NCI-H748 (cell line): ENCODE data around the gene FRS2.

Experiments used
- DNase-seq: peaks from one replicate; lab custom pipeline; 2025; ENCODE audit not compliant: unreplicated experiment; lab: John Stamatoyannopoulos, UW

FRS2 gene

DNA sequence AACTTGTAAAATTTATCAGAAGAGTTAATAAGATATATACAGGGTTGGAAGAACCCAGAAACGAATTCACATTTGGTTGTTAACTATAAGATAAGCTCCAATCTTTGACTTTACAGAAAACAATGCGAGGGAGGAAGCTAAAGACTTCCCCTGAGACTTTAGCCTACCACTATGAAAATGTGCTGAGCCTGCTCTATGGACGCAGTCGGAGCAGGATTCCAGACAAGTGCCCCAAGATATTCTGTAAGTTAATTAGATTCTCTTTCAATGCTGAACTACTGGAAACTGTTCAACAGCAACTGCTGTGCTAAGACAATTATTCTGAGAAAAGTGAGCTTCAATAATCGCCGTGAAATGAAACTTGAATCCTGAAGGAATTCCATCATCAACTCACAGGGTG lies 148.9 kb downstream of the FRS2 start:
- DNase-seq, result no peak

DNA sequence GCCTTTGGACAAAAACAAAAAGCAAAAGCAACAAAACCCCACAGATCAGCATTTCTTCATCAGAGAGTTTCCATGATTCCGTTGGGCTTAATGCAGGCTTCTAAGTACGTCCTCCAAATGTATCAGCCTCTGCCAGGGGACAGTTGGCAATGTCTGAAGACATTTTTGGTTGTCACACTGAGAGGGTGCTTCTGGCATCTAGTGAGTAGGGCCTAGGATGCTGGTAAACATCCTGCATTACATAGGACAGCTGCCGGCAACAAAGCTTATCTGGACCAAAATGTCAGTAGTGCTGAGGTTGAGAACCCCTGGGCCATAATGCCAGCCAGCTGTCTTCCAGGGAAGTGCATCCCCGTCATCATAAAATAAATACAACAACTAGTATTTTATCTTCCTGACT lies 149.9 kb downstream of the FRS2 start:
- no peak for DNase-seq

DNA sequence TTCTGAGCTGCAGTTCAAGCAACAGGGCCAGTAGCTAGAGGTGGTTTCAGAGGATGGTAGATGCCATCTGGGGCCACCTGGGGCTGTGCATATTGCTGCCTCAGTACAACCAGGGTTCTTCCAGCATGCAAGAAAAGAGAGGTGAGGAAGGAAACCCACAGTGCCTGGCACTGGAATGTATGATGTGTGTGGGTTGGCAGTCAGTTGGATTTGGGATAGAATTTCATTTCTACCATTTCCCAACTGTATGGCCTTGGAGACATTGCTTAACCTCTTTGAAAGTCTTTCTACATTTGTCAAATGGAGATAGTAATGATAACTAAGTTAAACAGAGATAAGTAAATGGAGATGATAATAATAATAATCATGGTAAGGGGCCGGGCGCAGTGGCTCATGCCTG lies 150.7 kb downstream of the FRS2 start:
- DNase-seq, result no peak

DNA sequence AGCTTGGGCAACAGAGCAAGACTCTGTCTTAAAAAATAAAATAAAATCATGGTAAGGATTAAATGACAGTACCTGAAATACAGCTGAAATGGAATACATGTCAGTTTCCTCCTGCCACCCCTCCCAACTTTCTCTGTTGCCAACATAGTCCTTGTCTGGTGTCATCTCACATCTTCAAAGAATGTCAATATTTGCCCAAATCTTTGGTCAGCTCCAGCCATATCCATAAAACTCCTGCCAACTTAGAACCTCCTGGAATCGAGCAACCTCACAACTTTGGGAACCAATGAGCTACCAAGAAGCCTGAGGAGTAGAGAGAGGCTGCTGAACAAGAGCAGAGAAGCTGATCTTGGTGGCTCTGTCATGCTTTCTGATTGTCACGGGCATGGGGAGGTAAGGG lies 151.4 kb downstream of the FRS2 start:
- DNase-seq, result no peak

DNA sequence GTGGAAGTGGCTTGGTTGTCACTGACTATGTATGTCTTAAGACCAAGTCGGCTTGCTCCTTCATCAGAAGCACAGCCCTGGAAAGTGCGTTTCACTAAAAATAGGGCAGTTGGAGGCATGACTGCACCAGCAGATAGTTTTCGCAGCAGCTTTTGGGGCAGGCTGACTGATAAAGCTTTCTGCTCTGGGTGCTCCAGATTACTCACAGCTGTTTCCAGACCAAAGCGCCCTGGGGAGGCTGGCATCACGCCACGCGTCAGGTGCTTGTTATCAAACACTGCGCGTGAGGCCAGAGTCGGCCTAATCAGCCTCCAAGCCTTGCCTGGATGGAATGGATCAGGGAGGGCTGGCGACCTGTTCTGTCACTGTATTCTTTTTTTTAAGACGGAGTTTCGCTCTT lies 153.8 kb downstream of the FRS2 start:
- no peak for DNase-seq

DNA sequence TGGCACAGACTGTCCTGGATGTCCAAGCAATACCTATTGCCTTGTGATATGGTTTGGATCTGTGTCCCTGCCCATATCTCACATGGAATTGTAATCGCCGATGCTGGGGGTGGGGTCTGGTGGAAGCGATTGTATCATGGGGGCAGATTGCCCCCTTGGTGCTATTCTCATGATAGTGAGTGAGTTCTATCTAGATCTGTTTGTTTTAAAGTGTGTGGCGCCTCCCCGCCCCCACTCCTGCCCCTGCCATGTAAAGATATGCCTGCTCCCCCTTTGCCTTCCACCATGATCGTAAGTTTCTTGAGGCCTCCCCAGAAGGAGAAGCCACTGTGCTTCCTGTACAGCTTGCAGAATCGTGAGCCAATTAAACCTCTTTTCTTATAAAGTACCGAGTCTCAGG lies 157.3 kb downstream of the FRS2 start:
- DNase-seq, result no peak
